Suppressor macrophage treated with lipopolysaccharide for 4 hours (primary cell): ENCODE measurements around the gene SNUPN.
"Not testable (repeated sequence)": the region's sequence is repeated elsewhere in the genome, so short reads cannot be mapped to it uniquely, and the experiment has no call there.

Experiments used
- DNase-seq: peaks from one replicate; pipeline ENCODE4 v3.0.0-alpha.2; 2020

SNUPN gene

GRCh38 chr15:75653347-75653913 is 27.9 kb upstream of the SNUPN start:
- no peak for DNase-seq

GRCh38 chr15:75651810-75652543 is 26.5 kb upstream of the SNUPN start:
- DNase-seq = no peak

- DNase-seq = peak; percentile 72
Measured at GRCh38 chr15:75650908-75651809, 25.6 kb upstream of the SNUPN start.

- DNase-seq = no peak
Measured at GRCh38 chr15:75649848-75650247, 24.3 kb upstream of the SNUPN start.

- no peak for DNase-seq
Measured at GRCh38 chr15:75649045-75649761, 23.7 kb upstream of the SNUPN start.

- DNase-seq = peak; percentile 14
Measured at GRCh38 chr15:75648156-75649000, 22.9 kb upstream of the SNUPN start.

- DNase-seq = peak; percentile 83
Measured at GRCh38 chr15:75647370-75648155, 22.0 kb upstream of the SNUPN start, which contains the start of gene SNX33. Gene SNX33 (plus strand): TSS chr15:75647912. CDS start chr15:75649103, 1,191 bp downstream.

- DNase-seq = no peak
Measured at GRCh38 chr15:75646944-75647364, 21.4 kb upstream of the SNUPN start.

- no peak for DNase-seq
Measured at GRCh38 chr15:75646112-75646943, 20.8 kb upstream of the SNUPN start.

- DNase-seq = no peak
Measured at GRCh38 chr15:75644376-75644775, 18.9 kb upstream of the SNUPN start.

GRCh38 chr15:75641603-75642002 is 16.1 kb upstream of the SNUPN start:
- no peak for DNase-seq

- DNase-seq = no peak
Measured at GRCh38 chr15:75641179-75641503, 15.6 kb upstream of the SNUPN start.

- peak; percentile 36 for DNase-seq
Measured at GRCh38 chr15:75640483-75641178, 15.1 kb upstream of the SNUPN start.

- peak; percentile 98 for DNase-seq
Measured at GRCh38 chr15:75639709-75640482, 14.4 kb upstream of the SNUPN start, which contains the start of gene IMP3. Gene IMP3 (minus strand): TSS chr15:75640224. CDS start chr15:75640168, 56 bp downstream.

- peak; percentile 54 for DNase-seq
Measured at GRCh38 chr15:75639191-75639708, 13.7 kb upstream of the SNUPN start.

- DNase-seq = no peak
Measured at GRCh38 chr15:75637245-75638009, 11.9 kb upstream of the SNUPN start.

- DNase-seq = no peak
Measured at GRCh38 chr15:75636026-75636425, 10.5 kb upstream of the SNUPN start.

- DNase-seq = not testable (repeated sequence)
Measured at GRCh38 chr15:75633922-75634321, 8.4 kb upstream of the SNUPN start.
